DOHH2 (cell line): ENCODE data around the gene LYG1.
"Not testable (repeated sequence)": the region's sequence is repeated elsewhere in the genome, so short reads cannot be mapped to it uniquely, and the experiment has no call there.

Source experiments
- H3F3A ChIP-seq: fragments of 200-600 bp; sonication (generic), shearing (Covaris generic); 2 replicates; pipeline ENCODE4 v1.6.0; 2016; ENCODE audit warnings: antibody characterized with exemption, mild to moderate bottlenecking; ENCODE audit not compliant: control insufficient read depth, insufficient read depth
- H3K27ac ChIP-seq: fragments of 200-600 bp; sonication (generic); 2 replicates; pipeline ENCODE4 v1.5.1; 2014; ENCODE audit warnings: low read depth, mild to moderate bottlenecking, low read length, moderate library complexity
- H3K27me3 ChIP-seq: fragments of 200-600 bp; sonication (generic); 2 replicates; pipeline ENCODE4 v1.6.1; 2014; ENCODE audit warnings: mild to moderate bottlenecking, low read length, mixed read lengths; ENCODE audit not compliant: control insufficient read depth
- H3K36me3 ChIP-seq: fragments of 200-600 bp; sonication (generic); 2 replicates; pipeline ENCODE4 v1.6.1; 2014; ENCODE audit warnings: mild to moderate bottlenecking, low read length, moderate library complexity, mixed read lengths; ENCODE audit not compliant: control insufficient read depth
- H3K4me1 ChIP-seq: fragments of 200-600 bp; sonication (generic); 2 replicates; pipeline ENCODE4 v1.6.1; 2014; ENCODE audit warnings: mild to moderate bottlenecking, low read length, mixed read lengths; ENCODE audit not compliant: control insufficient read depth
- H3K4me2 ChIP-seq: fragments of 200-600 bp; sonication (generic); 2 replicates; pipeline ENCODE4 v1.6.0; 2014; ENCODE audit warnings: mild to moderate bottlenecking, low read length, moderate library complexity
- H3K4me3 ChIP-seq: fragments of 200-600 bp; sonication (generic); 2 replicates; pipeline ENCODE4 v1.5.1; 2014; ENCODE audit warnings: mild to moderate bottlenecking, low read length, mixed read lengths
- H3K79me2 ChIP-seq: fragments of 200-600 bp; sonication (generic); 2 replicates; pipeline ENCODE4 v1.6.1; 2014; ENCODE audit warnings: mild to moderate bottlenecking, low read length, mixed read lengths; ENCODE audit not compliant: control insufficient read depth
- H3K9me2 ChIP-seq: fragments of 200-600 bp; sonication (generic); replicated peaks from 2 replicates; pipeline ENCODE4 v1.6.1; 2014; ENCODE audit warnings: mild to moderate bottlenecking, low read length, mixed read lengths; ENCODE audit not compliant: control insufficient read depth
- H3K9me3 ChIP-seq: fragments of 200-600 bp; sonication (generic); 2 replicates; pipeline ENCODE4 v1.6.1; 2014; ENCODE audit warnings: antibody characterized with exemption, low read length, mixed read lengths; ENCODE audit not compliant: control insufficient read depth, insufficient read depth
- H4K20me1 ChIP-seq: fragments of 200-600 bp; sonication (generic); 2 replicates; pipeline ENCODE4 v1.6.0; 2014; ENCODE audit warnings: low read depth, mild to moderate bottlenecking, antibody characterized with exemption, low read length, moderate library complexity; ENCODE audit not compliant: control insufficient read depth, insufficient read depth
- EZH2phosphoT487 ChIP-seq: fragments of 200-600 bp; sonication (generic); IDR thresholded peaks from 2 replicates; pipeline ENCODE4 v1.6.1; 2017; ENCODE audit warnings: borderline replicate concordance, mild to moderate bottlenecking, antibody characterized with exemption, low read length, moderate library complexity, mixed read lengths
- TF ChIP-seq, protein P1 (sequence below): fragments of 200-600 bp; sonication (generic); IDR thresholded peaks from one replicate; pipeline ENCODE4 v1.5.1; 2014; ENCODE audit warnings: antibody characterized with exemption, mild to moderate bottlenecking, low read depth, low read length; ENCODE audit not compliant: poor library complexity, severe bottlenecking

Gene LYG1

GRCh38 chr2:99301097-99301496 lies at the start of gene LYG1:
TSS of gene LYG1 (minus strand) at chr2:99301197. CDS start at chr2:99295670, 5,527 bp downstream.
- not testable (repeated sequence) for H3K36me3 ChIP-seq, H3K4me3 ChIP-seq, H3K4me1 ChIP-seq, H4K20me1 ChIP-seq, H3K79me2 ChIP-seq, H3F3A ChIP-seq, H3K27me3 ChIP-seq, H3K9me2 ChIP-seq, H3K27ac ChIP-seq, H3K9me3 ChIP-seq, H3K4me2 ChIP-seq

- H3K4me3 ChIP-seq: no peak overlapping the region
- no peaks in the 10 kb centered on the region for H3K9me3 ChIP-seq
- H3K36me3 ChIP-seq: peaks cover 19% of the 10 kb centered on the region; the same call in 1 of the 2 replicates
- H3K4me1 ChIP-seq: peaks cover 33% of the 10 kb centered on the region
- TF ChIP-seq, protein P1, sequence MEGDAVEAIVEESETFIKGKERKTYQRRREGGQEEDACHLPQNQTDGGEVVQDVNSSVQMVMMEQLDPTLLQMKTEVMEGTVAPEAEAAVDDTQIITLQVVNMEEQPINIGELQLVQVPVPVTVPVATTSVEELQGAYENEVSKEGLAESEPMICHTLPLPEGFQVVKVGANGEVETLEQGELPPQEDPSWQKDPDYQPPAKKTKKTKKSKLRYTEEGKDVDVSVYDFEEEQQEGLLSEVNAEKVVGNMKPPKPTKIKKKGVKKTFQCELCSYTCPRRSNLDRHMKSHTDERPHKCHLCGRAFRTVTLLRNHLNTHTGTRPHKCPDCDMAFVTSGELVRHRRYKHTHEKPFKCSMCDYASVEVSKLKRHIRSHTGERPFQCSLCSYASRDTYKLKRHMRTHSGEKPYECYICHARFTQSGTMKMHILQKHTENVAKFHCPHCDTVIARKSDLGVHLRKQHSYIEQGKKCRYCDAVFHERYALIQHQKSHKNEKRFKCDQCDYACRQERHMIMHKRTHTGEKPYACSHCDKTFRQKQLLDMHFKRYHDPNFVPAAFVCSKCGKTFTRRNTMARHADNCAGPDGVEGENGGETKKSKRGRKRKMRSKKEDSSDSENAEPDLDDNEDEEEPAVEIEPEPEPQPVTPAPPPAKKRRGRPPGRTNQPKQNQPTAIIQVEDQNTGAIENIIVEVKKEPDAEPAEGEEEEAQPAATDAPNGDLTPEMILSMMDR: no peak
- no peak for TF ChIP-seq EZH2phosphoT487
- H3K27ac ChIP-seq: no peak overlapping the region; the same call in 1 of the 2 replicates
- H3F3A ChIP-seq: peaks cover 7% of the 10 kb centered on the region
- H3K79me2 ChIP-seq: peaks cover 100% of the 10 kb centered on the region
- H4K20me1 ChIP-seq: peaks cover 14% of the 10 kb centered on the region; the same call in 1 of the 2 replicates
- peak overlapping the region; percentile 29 for H3K4me2 ChIP-seq
- H3K9me2 ChIP-seq: no peaks in the 10 kb centered on the region
- H3K27me3 ChIP-seq: no peaks in the 10 kb centered on the region
These were observed 49.2 kb upstream of the LYG1 start for GRCh38 chr2:99350194-99350593.

GRCh38 chr2:99348173-99348572 lies 47.2 kb upstream of the LYG1 start:
- no peaks in the 10 kb centered on the region for H3K9me3 ChIP-seq
- H3K27me3 ChIP-seq: no peaks in the 10 kb centered on the region
- H3K4me1 ChIP-seq: peaks cover 33% of the 10 kb centered on the region
- TF ChIP-seq, protein P1: no peak
- TF ChIP-seq EZH2phosphoT487: no peak
- H3K4me3 ChIP-seq: no peak overlapping the region
- peaks cover 100% of the 10 kb centered on the region for H3K79me2 ChIP-seq
- peaks cover 18% of the 10 kb centered on the region; the same call in 1 of the 2 replicates for H3K36me3 ChIP-seq
- peaks cover 22% of the 10 kb centered on the region; the same call in 1 of the 2 replicates for H4K20me1 ChIP-seq
- H3F3A ChIP-seq: peaks cover 5% of the 10 kb centered on the region
- H3K9me2 ChIP-seq: no peaks in the 10 kb centered on the region
- H3K27ac ChIP-seq: no peak overlapping the region
- H3K4me2 ChIP-seq: no peak overlapping the region

DNA sequence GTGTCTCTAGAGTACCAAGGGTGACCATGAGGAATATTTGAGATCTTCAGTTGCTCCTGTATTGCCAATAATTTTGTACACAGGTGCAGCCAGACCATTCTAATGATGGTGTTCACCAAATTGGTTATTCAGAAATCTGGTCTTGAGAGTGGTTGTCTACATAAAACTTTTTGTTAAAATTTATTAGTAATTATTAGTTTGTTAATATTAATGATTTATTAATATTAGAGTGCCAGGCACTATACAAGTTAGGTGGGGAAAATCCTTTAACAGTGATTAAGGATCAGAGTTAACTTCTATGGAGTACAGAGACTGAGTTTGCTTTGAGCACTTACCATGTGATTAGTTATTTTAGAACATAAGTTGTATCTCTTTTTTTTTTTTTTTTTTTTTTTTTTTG lies 45.2 kb upstream of the LYG1 start:
- Histone ChIP-seq H3K4me1 (peaks cover 33% of the 10 kb centered on the region), H3K4me3 (no peak overlapping the region), H3K4me2 (no peak overlapping the region), H4K20me1 (peaks cover 29% of the 10 kb centered on the region), H3K9me3 (no peaks in the 10 kb centered on the region), H3K36me3 (peaks cover 18% of the 10 kb centered on the region), H3K27me3 (no peaks in the 10 kb centered on the region), H3F3A (peaks cover 5% of the 10 kb centered on the region), H3K79me2 (peaks cover 100% of the 10 kb centered on the region), H3K27ac (no peak overlapping the region), H3K9me2 (no peaks in the 10 kb centered on the region)
- TF ChIP-seq, protein P1: no peak
- no peak for TF ChIP-seq EZH2phosphoT487

DNA sequence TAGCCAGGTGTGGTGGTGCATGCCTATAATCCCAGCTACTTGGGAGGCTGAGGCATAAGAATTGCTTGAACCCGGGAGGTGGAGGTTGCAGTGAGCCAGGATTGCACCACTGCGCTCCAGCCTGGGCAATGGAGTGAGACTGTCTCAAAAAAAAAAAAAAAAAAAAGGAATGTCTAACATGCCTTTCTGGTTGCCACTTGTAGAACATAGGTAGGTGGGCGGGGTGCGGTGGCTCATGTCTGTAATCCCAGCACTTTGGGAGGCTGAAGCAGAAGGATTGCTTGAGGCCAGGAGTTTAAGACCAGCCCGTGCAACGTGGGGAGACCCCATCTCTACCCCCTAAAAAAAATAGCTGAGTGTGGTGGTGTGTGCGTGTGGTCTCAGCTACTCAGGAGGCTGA lies 44.4 kb upstream of the LYG1 start:
- peaks cover 30% of the 10 kb centered on the region for H4K20me1 ChIP-seq
- H3F3A ChIP-seq: not testable (repeated sequence)

More for the DNA sequence above, 44.4 kb upstream of the LYG1 start:
- H3K9me2 ChIP-seq, H3K4me3 ChIP-seq, H3K9me3 ChIP-seq, H3K4me2 ChIP-seq, H3K27me3 ChIP-seq, H3K27ac ChIP-seq: not testable (repeated sequence)
- Histone ChIP-seq H3K79me2 (peaks cover 100% of the 10 kb centered on the region), H3K4me1 (peaks cover 30% of the 10 kb centered on the region), H3K36me3 (peaks cover 18% of the 10 kb centered on the region)
